Right atrium auricular region (tissue), 2 donors: Measurements from ENCODE around the gene CDC42EP3. TPM values are rescaled to one million over a fixed set of nuclear protein-coding genes. Genes with fewer than 3 reads are reported as not detected.

Experiments
- DNase-seq: peaks from one replicate; pipeline ENCODE4 v3.0.0-alpha.2; 2019; ENCODE audit warnings: low spot score
- H3K27ac ChIP-seq, 2 donors: fragments of 200-600 bp; sonication (generic); 1 replicate in 1 of 2; 2 replicates in 1 of 2; pipeline ENCODE4 v1.5.1; 2016 to 2019
- H3K27me3 ChIP-seq, 2 donors: fragments of 200-600 bp; sonication (generic); one replicate each; pipeline versions ENCODE4 v1.5.1 to v1.6.0; 2017 to 2019
- H3K36me3 ChIP-seq: fragments of 200-600 bp; sonication (generic); one replicate; pipeline ENCODE4 v1.5.1; 2016
- H3K4me1 ChIP-seq, 2 donors: fragments of 200-600 bp; sonication (generic); one replicate each; pipeline versions ENCODE4 v1.5.1 to v1.6.0; 2017 to 2019
- H3K4me3 ChIP-seq, 2 donors: fragments of 200-600 bp; sonication (generic); 1 replicate in 1 of 2; 2 replicates in 1 of 2; pipeline ENCODE4 v1.5.1; 2017 to 2019; ENCODE audit warnings: mild to moderate bottlenecking in 1 of 2, moderate library complexity in 1 of 2
- H3K9me3 ChIP-seq, 2 donors: fragments of 200-600 bp; sonication (generic); one replicate each; pipeline ENCODE4 v1.5.1; 2019
- CTCF ChIP-seq, 2 donors: fragments of 200-600 bp; sonication (generic); IDR thresholded peaks; one replicate each; pipeline ENCODE4 v1.5.1; 2019; ENCODE audit warnings: antibody characterized with exemption in 2 of 2
- total RNA-seq, 2 donors: library from RNA; depleted of rRNA; stranded (reverse); fragments of >200 nt; gene quantifications; one replicate each; pipeline ENCODE4 v1.1.0, GENCODE V29; 2016

The CDC42EP3 gene
- total RNA-seq, 2 donors from 2014 or later = 38.5 to 105 TPM

DNA sequence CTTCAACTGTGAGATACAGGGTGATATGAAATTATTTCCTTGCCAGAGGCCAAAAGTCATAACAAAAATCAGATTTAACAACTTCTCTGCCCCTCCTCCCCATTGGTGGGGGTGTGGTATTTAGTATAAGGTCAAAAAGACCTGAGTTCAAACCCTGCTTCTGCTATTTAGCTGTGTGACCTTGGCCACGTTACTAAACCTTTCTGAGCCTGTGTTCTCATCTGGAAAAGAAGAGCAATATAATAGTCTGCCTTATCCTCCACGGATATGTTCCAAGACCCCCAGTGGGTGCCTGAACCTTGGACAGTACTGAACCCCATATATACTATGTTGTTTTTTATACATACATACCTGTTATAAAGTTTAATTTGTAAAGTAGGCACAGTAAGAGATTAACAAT, 3.7 kb downstream of the CDC42EP3 start:
- peak overlapping the region in 1 of 2 donors; percentile 97 for H3K4me3 ChIP-seq
- no peaks in the 10 kb centered on the region for H3K36me3 ChIP-seq
- no peak for TF ChIP-seq CTCF (IDR thresholded peaks at IDR 0.05)
- H3K27ac ChIP-seq = peak overlapping the region; percentile 9 to 99
- no peaks in the 10 kb centered on the region for H3K27me3 ChIP-seq
- H3K9me3 ChIP-seq = no peaks in the 10 kb centered on the region
- peaks cover 0 to 66% of the 10 kb centered on the region in 2 donors for H3K4me1 ChIP-seq
- DNase-seq = no peak

GRCh38 chr2:37666772-37667171, 4.7 kb downstream of the CDC42EP3 start:
- peaks cover 0 to 76% of the 10 kb centered on the region in 2 donors for H3K4me1 ChIP-seq
- H3K27me3 ChIP-seq = no peaks in the 10 kb centered on the region
- no peaks in the 10 kb centered on the region for H3K9me3 ChIP-seq
- H3K4me3 ChIP-seq = no peak overlapping the region
- no peak for TF ChIP-seq CTCF (IDR thresholded peaks at IDR 0.05)
- peak overlapping the region; percentile 63 to 99 for H3K27ac ChIP-seq
- H3K36me3 ChIP-seq = no peaks in the 10 kb centered on the region
- no peak for DNase-seq

- Histone ChIP-seq H3K36me3 (no peaks in the 10 kb centered on the region), H3K27me3 (no peaks in the 10 kb centered on the region), H3K4me1 (peaks cover 0 to 86% of the 10 kb centered on the region in 2 donors), H3K4me3 (no peak overlapping the region), H3K9me3 (no peaks in the 10 kb centered on the region), H3K27ac (peak overlapping the region; percentile 63 to 99)
- no peak for TF ChIP-seq CTCF (IDR thresholded peaks at IDR 0.05)
- DNase-seq = no peak
These were observed 5.7 kb downstream of the CDC42EP3 start for GRCh38 chr2:37665604-37666362.

GRCh38 chr2:37665043-37665442, 6.4 kb downstream of the CDC42EP3 start:
- no peaks in the 10 kb centered on the region for H3K36me3 ChIP-seq
- DNase-seq = no peak
- no peak for TF ChIP-seq CTCF (IDR thresholded peaks at IDR 0.05)
- peaks cover 0 to 90% of the 10 kb centered on the region in 2 donors for H3K4me1 ChIP-seq
- peak overlapping the region; percentile 63 to 99 for H3K27ac ChIP-seq
- H3K9me3 ChIP-seq = no peaks in the 10 kb centered on the region
- H3K27me3 ChIP-seq = no peaks in the 10 kb centered on the region
- H3K4me3 ChIP-seq = no peak overlapping the region

- Histone ChIP-seq H3K9me3 (no peaks in the 10 kb centered on the region), H3K27me3 (no peaks in the 10 kb centered on the region), H3K27ac (peak overlapping the region; percentile 63 to 99), H3K36me3 (no peaks in the 10 kb centered on the region), H3K4me3 (no peak overlapping the region), H3K4me1 (peaks cover 0 to 92% of the 10 kb centered on the region in 2 donors)
- no peak for TF ChIP-seq CTCF (IDR thresholded peaks at IDR 0.05)
- no peak for DNase-seq
These were observed 7.2 kb downstream of the CDC42EP3 start for GRCh38 chr2:37664231-37664643.
